NCI-H524 treated with DMSO at 0.1 percent for 48 hours (cell line): ENCODE data around the gene CHIA.
A peak's percentile ranks its signal among the peaks of the same experiment; 100 is the strongest.
"Not testable (repeated sequence)": the region's sequence is repeated elsewhere in the genome, so short reads cannot be mapped to it uniquely, and the experiment has no call there.

Experiments used
- DNase-seq: peaks from one replicate; lab custom pipeline; 2025; lab: John Stamatoyannopoulos, UW

The CHIA gene

GRCh38 chr1:111285879-111286278 is 4.8 kb upstream of the CHIA start:
- no peak for DNase-seq

GRCh38 chr1:111286912-111287311 is 3.7 kb upstream of the CHIA start:
- DNase-seq, result no peak

GRCh38 chr1:111289371-111289770 is 1.3 kb upstream of the CHIA start:
- no peak for DNase-seq

GRCh38 chr1:111290104-111290503 is 547 bp upstream of the CHIA start:
- DNase-seq, result no peak

GRCh38 chr1:111294390-111294789 is 3.7 kb downstream of the CHIA start:
- DNase-seq, result no peak

- DNase-seq, result no peak
These were observed 11.7 kb downstream of the CHIA start for GRCh38 chr1:111302374-111302773.

GRCh38 chr1:111309690-111310089 is 19.0 kb downstream of the CHIA start:
- DNase-seq, result no peak

GRCh38 chr1:111318523-111318922 is 27.9 kb downstream of the CHIA start:
- DNase-seq, result no peak

GRCh38 chr1:111320066-111320879 is 29.6 kb downstream of the CHIA start:
- no peak for DNase-seq

- no peak for DNase-seq
These were observed 32.6 kb downstream of the CHIA start for GRCh38 chr1:111323231-111323630.

GRCh38 chr1:111332190-111332589 is 41.5 kb downstream of the CHIA start:
- no peak for DNase-seq

- no peak for DNase-seq
These were observed 43.5 kb downstream of the CHIA start for GRCh38 chr1:111334169-111334568.

GRCh38 chr1:111335214-111335877 is 44.7 kb downstream of the CHIA start:
- DNase-seq, result not testable (repeated sequence)

GRCh38 chr1:111338849-111339248 is 48.2 kb downstream of the CHIA start:
- DNase-seq, result not testable (repeated sequence)

- peak; percentile 40 for DNase-seq
These were observed 55.6 kb downstream of the CHIA start for GRCh38 chr1:111346089-111346885.

GRCh38 chr1:111347026-111347425 is 56.4 kb downstream of the CHIA start:
- peak; percentile 15 for DNase-seq

GRCh38 chr1:111351700-111352099 is 61.0 kb downstream of the CHIA start:
- DNase-seq, result no peak

GRCh38 chr1:111354584-111354983 is 63.9 kb downstream of the CHIA start:
- DNase-seq, result no peak

GRCh38 chr1:111358964-111359363 is 68.3 kb downstream of the CHIA start:
- DNase-seq, result no peak

GRCh38 chr1:111359376-111359775 is 68.7 kb downstream of the CHIA start:
- no peak for DNase-seq

- DNase-seq, result not testable (repeated sequence)
These were observed 69.6 kb downstream of the CHIA start for GRCh38 chr1:111360257-111360656.

- DNase-seq, result no peak
These were observed 71.1 kb downstream of the CHIA start for GRCh38 chr1:111361761-111362160.

- no peak for DNase-seq
These were observed 74.0 kb downstream of the CHIA start for GRCh38 chr1:111364690-111365089.
